Measurements from ENCODE around the gene ONECUT2.

ONECUT2 gene

DNA sequence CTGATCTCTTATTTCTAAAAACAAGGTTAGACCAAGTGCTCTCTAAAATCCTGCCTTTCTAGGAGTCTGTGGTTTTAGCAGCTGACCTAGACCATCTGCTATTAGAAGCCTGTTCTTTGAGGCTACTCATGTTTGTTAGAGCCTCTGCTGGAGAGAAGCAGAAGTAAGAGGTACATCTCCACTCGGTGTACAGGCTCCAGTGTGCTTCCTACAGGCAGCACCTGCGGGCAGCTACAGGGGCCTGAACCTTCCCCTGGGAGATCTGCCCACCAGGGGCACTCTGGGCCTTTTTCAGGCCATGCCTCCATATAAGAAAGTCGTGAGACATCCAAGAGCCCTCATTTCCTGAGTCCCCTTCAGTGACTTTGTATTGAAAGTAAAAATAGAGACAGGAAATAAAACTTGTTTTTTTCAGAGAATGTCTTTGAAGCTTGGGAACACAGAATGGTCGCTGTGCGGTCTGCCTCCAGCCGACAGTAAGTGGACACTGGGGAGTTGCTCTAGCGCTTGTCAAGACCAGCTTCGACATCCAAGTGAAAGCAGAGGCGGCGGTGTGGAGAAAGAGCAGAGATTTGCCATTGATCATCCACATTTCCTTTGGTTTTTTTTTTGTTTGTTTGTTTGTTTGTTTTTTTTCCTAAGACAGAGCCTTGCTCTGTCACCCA, 31.7 kb downstream of the ONECUT2 start:
- Histone ChIP-seq H2AFZ (ENCODE audit: low read depth, low read length) (no peak overlapping the region), H3K4me1 (ENCODE audit: control insufficient read depth, insufficient read depth, low read depth, low read length) (no peaks in the 10 kb centered on the region), H3K14ac (ENCODE audit: low read length in 2 of 2) (no peak overlapping the region), H4K8ac (ENCODE audit: low read length) (no peak overlapping the region), H2AK5ac (ENCODE audit: low read length, severe bottlenecking) (no peak overlapping the region), H3K18ac (ENCODE audit: low read depth in 1 of 2, low read length in 2 of 2) (no peak overlapping the region), H2BK5ac (ENCODE audit: low read depth, low read length, poor library complexity, severe bottlenecking) (no peak overlapping the region), H3K27ac (ENCODE audit: low read length, poor library complexity, severe bottlenecking) (no peak overlapping the region), H3K4me3 (ENCODE audit: insufficient read depth in 1 of 2, low read depth in 1 of 2, low read length in 2 of 2) (no peak overlapping the region), H3K23ac (ENCODE audit: low read length in 2 of 2) (no peak overlapping the region), H2BK15ac (ENCODE audit: low read depth, poor library complexity, severe bottlenecking) (no peak overlapping the region), H2BK120ac (ENCODE audit: low read depth, low read length) (no peak overlapping the region), H3K27me3 (ENCODE audit: control insufficient read depth in 1 of 2, insufficient read depth in 1 of 2, low read length in 2 of 2) (peaks cover 8% of the 10 kb centered on the region in 2 experiments), H3K36me3 (ENCODE audit: control insufficient read depth in 1 of 2, insufficient read depth in 2 of 2, low read depth in 1 of 2, low read length in 2 of 2) (no peaks in the 10 kb centered on the region), H3K4me2 (ENCODE audit: low read length, poor library complexity, severe bottlenecking) (no peak overlapping the region), H3K9ac (ENCODE audit: low read length) (no peak overlapping the region), H2BK12ac (ENCODE audit: low read length in 2 of 2) (no peak overlapping the region), H4K91ac (ENCODE audit: low read length) (no peak overlapping the region), H3K4ac (ENCODE audit: low read depth in 1 of 2, low read length in 2 of 2) (no peak overlapping the region), H3K9me3 (ENCODE audit: control insufficient read depth, low read length) (no peaks in the 10 kb centered on the region), H3K79me1 (replicated peaks; ENCODE audit: low read length, poor library complexity, severe bottlenecking) (no peaks in the 10 kb centered on the region)
- no peak for DNase-seq
- 62% methylated on average over 10 of the region's 10 CpGs for WGBS

DNA sequence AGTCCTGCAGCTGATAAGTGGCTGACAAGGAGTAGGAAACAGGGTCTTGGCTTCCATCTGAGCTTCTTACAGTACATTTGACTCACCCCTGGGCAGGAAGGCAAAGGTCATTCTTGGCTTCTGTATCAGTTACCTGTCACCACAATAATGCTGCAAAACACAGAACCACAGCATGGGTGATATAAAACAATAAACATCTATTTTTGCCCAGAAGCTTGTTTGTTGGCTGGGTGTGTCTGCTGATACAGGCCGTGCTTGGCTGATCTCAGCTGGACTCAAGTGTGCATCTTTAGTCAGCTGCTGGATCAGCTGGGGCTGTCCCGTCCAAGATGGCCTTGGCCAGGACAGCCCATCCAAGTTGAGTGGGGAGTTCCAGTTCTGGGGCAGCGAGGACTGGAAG, 34.7 kb downstream of the ONECUT2 start:
- Histone ChIP-seq H2BK15ac (ENCODE audit: low read depth, poor library complexity, severe bottlenecking) (no peak overlapping the region), H2BK12ac (ENCODE audit: low read length in 2 of 2) (no peak overlapping the region), H4K91ac (ENCODE audit: low read length) (no peak overlapping the region), H3K14ac (ENCODE audit: low read length in 2 of 2) (no peak overlapping the region), H2BK5ac (ENCODE audit: low read depth, low read length, poor library complexity, severe bottlenecking) (no peak overlapping the region), H3K4me1 (ENCODE audit: control insufficient read depth, insufficient read depth, low read depth, low read length) (no peaks in the 10 kb centered on the region), H3K9me3 (ENCODE audit: control insufficient read depth, low read length) (no peaks in the 10 kb centered on the region), H3K9ac (ENCODE audit: low read length) (no peak overlapping the region), H4K8ac (ENCODE audit: low read length) (no peak overlapping the region), H3K4me2 (ENCODE audit: low read length, poor library complexity, severe bottlenecking) (no peak overlapping the region), H3K23ac (ENCODE audit: low read length in 2 of 2) (no peak overlapping the region), H3K27me3 (ENCODE audit: control insufficient read depth in 1 of 2, insufficient read depth in 1 of 2, low read length in 2 of 2) (peaks cover 16 to 29% of the 10 kb centered on the region in 2 experiments), H3K4me3 (ENCODE audit: insufficient read depth in 1 of 2, low read depth in 1 of 2, low read length in 2 of 2) (no peak overlapping the region), H3K4ac (ENCODE audit: low read depth in 1 of 2, low read length in 2 of 2) (no peak overlapping the region), H2AK5ac (ENCODE audit: low read length, severe bottlenecking) (no peak overlapping the region), H3K79me1 (replicated peaks; ENCODE audit: low read length, poor library complexity, severe bottlenecking) (no peaks in the 10 kb centered on the region), H2AFZ (ENCODE audit: low read depth, low read length) (no peak overlapping the region), H3K36me3 (ENCODE audit: control insufficient read depth in 1 of 2, insufficient read depth in 2 of 2, low read depth in 1 of 2, low read length in 2 of 2) (no peaks in the 10 kb centered on the region), H2BK120ac (ENCODE audit: low read depth, low read length) (no peak overlapping the region), H3K18ac (ENCODE audit: low read depth in 1 of 2, low read length in 2 of 2) (no peak overlapping the region), H3K27ac (ENCODE audit: low read length, poor library complexity, severe bottlenecking) (no peak overlapping the region)
- 48% methylated on average over 3 of the region's 3 CpGs for WGBS
- DNase-seq = no peak

DNA sequence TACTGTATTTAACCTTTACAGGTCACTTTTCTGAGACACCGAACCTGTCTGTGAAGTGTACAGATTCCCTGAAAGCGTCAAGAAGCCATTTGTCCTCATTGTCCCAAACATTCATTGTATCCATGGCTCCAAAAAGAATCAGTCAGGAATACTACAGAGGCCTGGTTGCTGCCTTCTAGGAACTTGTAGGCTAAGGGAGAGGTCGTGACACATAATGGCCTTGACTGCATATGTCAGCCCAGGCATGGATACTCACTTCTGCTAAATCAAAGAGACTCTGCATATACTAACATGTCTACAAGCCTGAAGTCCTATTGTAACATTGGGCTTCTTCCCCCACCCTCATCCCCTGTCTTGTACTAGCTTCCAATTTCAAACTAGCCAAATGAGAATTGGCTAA, 40.2 kb downstream of the ONECUT2 start:
- H3K18ac ChIP-seq (ENCODE audit: low read depth in 1 of 2, low read length in 2 of 2) = no peak overlapping the region
- no peak overlapping the region for H2BK12ac ChIP-seq (ENCODE audit: low read length in 2 of 2)
- H3K27me3 ChIP-seq (ENCODE audit: control insufficient read depth in 1 of 2, insufficient read depth in 1 of 2, low read length in 2 of 2) = peaks cover 16 to 31% of the 10 kb centered on the region in 2 experiments
- H4K8ac ChIP-seq (ENCODE audit: low read length) = no peak overlapping the region
- H3K23ac ChIP-seq (ENCODE audit: low read length in 2 of 2) = no peak overlapping the region
- H3K36me3 ChIP-seq (ENCODE audit: control insufficient read depth in 1 of 2, insufficient read depth in 2 of 2, low read depth in 1 of 2, low read length in 2 of 2) = no peaks in the 10 kb centered on the region
- H4K91ac ChIP-seq (ENCODE audit: low read length) = no peak overlapping the region
- no peak overlapping the region for H2BK120ac ChIP-seq (ENCODE audit: low read depth, low read length)
- no peak overlapping the region for H3K9ac ChIP-seq (ENCODE audit: low read length)
- H3K4me3 ChIP-seq (ENCODE audit: insufficient read depth in 1 of 2, low read depth in 1 of 2, low read length in 2 of 2) = no peak overlapping the region
- H3K4me1 ChIP-seq (ENCODE audit: control insufficient read depth, insufficient read depth, low read depth, low read length) = no peaks in the 10 kb centered on the region
- no peak overlapping the region for H2AK5ac ChIP-seq (ENCODE audit: low read length, severe bottlenecking)
- H3K4me2 ChIP-seq (ENCODE audit: low read length, poor library complexity, severe bottlenecking) = no peak overlapping the region
- no peak overlapping the region for H3K27ac ChIP-seq (ENCODE audit: low read length, poor library complexity, severe bottlenecking)
- H3K14ac ChIP-seq (ENCODE audit: low read length in 2 of 2) = no peak overlapping the region
- no peaks in the 10 kb centered on the region for H3K9me3 ChIP-seq (ENCODE audit: control insufficient read depth, low read length)
- no peak overlapping the region for H3K4ac ChIP-seq (ENCODE audit: low read depth in 1 of 2, low read length in 2 of 2)
- no peak overlapping the region for H2AFZ ChIP-seq (ENCODE audit: low read depth, low read length)
- H2BK15ac ChIP-seq (ENCODE audit: low read depth, poor library complexity, severe bottlenecking) = no peak overlapping the region
- WGBS = 75% methylated on average over 3 of the region's 3 CpGs
- no peak for DNase-seq
- H2BK5ac ChIP-seq (ENCODE audit: low read depth, low read length, poor library complexity, severe bottlenecking) = no peak overlapping the region
- no peaks in the 10 kb centered on the region for H3K79me1 ChIP-seq (replicated peaks; ENCODE audit: low read length, poor library complexity, severe bottlenecking)

DNA sequence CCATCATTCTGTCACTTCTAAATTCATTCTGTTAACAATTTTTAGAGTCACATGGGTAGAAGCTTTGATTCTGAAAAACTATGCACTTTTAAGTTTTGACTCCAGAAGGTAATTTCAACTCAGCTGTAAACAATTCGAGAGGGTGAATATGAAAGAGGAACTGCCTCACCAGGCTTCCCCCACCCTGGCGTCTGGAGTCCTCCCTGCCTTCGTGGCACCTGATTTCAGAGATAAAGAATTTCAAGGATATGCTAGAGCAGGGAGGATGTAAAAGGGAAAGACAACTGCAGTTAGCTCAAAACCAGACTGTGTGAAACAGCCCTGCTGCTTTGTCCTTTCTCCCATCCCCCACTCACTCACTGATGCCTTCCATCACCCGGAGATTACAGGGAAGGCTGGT, 40.7 kb downstream of the ONECUT2 start:
- no peak overlapping the region for H2AK5ac ChIP-seq (ENCODE audit: low read length, severe bottlenecking)
- H3K27me3 ChIP-seq (ENCODE audit: control insufficient read depth in 1 of 2, insufficient read depth in 1 of 2, low read length in 2 of 2) = peaks cover 16 to 31% of the 10 kb centered on the region in 2 experiments
- H3K36me3 ChIP-seq (ENCODE audit: control insufficient read depth in 1 of 2, insufficient read depth in 2 of 2, low read depth in 1 of 2, low read length in 2 of 2) = no peaks in the 10 kb centered on the region
- H2AFZ ChIP-seq (ENCODE audit: low read depth, low read length) = no peak overlapping the region
- no peak overlapping the region for H3K23ac ChIP-seq (ENCODE audit: low read length in 2 of 2)
- H2BK5ac ChIP-seq (ENCODE audit: low read depth, low read length, poor library complexity, severe bottlenecking) = no peak overlapping the region
- H4K91ac ChIP-seq (ENCODE audit: low read length) = no peak overlapping the region
- H2BK15ac ChIP-seq (ENCODE audit: low read depth, poor library complexity, severe bottlenecking) = no peak overlapping the region
- H3K79me1 ChIP-seq (replicated peaks; ENCODE audit: low read length, poor library complexity, severe bottlenecking) = no peaks in the 10 kb centered on the region
- no peak overlapping the region for H3K27ac ChIP-seq (ENCODE audit: low read length, poor library complexity, severe bottlenecking)
- no peak for DNase-seq
- H3K18ac ChIP-seq (ENCODE audit: low read depth in 1 of 2, low read length in 2 of 2) = no peak overlapping the region
- H3K14ac ChIP-seq (ENCODE audit: low read length in 2 of 2) = no peak overlapping the region
- no peak overlapping the region for H4K8ac ChIP-seq (ENCODE audit: low read length)
- H2BK120ac ChIP-seq (ENCODE audit: low read depth, low read length) = no peak overlapping the region
- no peak overlapping the region for H3K4me2 ChIP-seq (ENCODE audit: low read length, poor library complexity, severe bottlenecking)
- H3K9ac ChIP-seq (ENCODE audit: low read length) = no peak overlapping the region
- WGBS = 63% methylated on average over 2 of the region's 4 CpGs
- H2BK12ac ChIP-seq (ENCODE audit: low read length in 2 of 2) = no peak overlapping the region
- H3K9me3 ChIP-seq (ENCODE audit: control insufficient read depth, low read length) = no peaks in the 10 kb centered on the region
- H3K4ac ChIP-seq (ENCODE audit: low read depth in 1 of 2, low read length in 2 of 2) = no peak overlapping the region
- H3K4me3 ChIP-seq (ENCODE audit: insufficient read depth in 1 of 2, low read depth in 1 of 2, low read length in 2 of 2) = no peak overlapping the region
- no peaks in the 10 kb centered on the region for H3K4me1 ChIP-seq (ENCODE audit: control insufficient read depth, insufficient read depth, low read depth, low read length)

All from mesenchymal stem cell (in vitro differentiated cells and primary cell).